Measurements from ENCODE around the gene LAMA3. TPM values are rescaled to one million over a fixed set of nuclear protein-coding genes. Genes with fewer than 3 reads are reported as not detected.

Gene LAMA3
- 1 to 10 TPM; 1.3 to 5.0 (median 3.0) TPM for total RNA-seq
- long read RNA-seq = 0 reads

DNA sequence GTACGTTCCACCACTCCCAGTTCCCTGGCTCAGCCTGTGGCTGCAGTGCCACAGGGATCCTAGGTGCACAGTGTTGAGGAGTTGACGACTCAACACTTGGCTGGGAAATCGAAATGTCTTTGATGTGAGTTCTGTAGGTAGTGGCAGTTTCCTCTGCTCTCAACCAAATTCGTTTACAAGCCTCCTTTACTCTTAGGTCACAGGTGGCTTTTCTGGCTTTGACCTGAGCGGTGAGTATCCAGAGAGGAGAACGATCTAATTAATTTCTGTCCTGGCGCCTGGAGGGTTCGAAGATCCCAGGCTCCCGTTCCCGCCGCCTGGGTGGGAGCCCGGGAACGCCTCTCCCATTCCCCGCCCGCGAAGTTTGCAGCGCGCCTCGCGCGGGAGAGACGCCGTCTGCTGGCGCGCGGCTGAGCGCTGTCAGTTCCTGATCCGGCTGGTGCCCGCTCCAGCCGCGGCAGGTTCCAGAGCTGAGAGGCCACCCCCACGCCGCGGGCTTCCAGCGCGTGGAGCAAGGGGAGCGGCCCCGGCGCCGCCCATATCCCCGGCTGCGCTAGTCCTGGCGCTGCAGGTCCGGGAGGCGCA, at the start of gene LAMA3:
Gene LAMA3, plus strand, starts transcription at position 423 of the 585 bp plus-strand sequence. CDS start 231 bp downstream, outside the sequence.
- H3K4me3 ChIP-seq = peak within 1 kb of the TSS; percentile 44 to 64 (median 49)
- ATAC-seq = peak; percentile 94 to 98 (median 96)
- no peaks in the 10 kb centered on the region for H3K9me3 ChIP-seq
- H3K4me1 ChIP-seq = peaks cover 0 to 17% (median 0%) of the 10 kb centered on the region in 4 donors
- no peak within 1 kb of the TSS for H3K27ac ChIP-seq
- TF ChIP-seq, protein P1, sequence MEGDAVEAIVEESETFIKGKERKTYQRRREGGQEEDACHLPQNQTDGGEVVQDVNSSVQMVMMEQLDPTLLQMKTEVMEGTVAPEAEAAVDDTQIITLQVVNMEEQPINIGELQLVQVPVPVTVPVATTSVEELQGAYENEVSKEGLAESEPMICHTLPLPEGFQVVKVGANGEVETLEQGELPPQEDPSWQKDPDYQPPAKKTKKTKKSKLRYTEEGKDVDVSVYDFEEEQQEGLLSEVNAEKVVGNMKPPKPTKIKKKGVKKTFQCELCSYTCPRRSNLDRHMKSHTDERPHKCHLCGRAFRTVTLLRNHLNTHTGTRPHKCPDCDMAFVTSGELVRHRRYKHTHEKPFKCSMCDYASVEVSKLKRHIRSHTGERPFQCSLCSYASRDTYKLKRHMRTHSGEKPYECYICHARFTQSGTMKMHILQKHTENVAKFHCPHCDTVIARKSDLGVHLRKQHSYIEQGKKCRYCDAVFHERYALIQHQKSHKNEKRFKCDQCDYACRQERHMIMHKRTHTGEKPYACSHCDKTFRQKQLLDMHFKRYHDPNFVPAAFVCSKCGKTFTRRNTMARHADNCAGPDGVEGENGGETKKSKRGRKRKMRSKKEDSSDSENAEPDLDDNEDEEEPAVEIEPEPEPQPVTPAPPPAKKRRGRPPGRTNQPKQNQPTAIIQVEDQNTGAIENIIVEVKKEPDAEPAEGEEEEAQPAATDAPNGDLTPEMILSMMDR (IDR thresholded peaks at IDR 0.05) = peak in 2 of 4 donors; percentile 32 to 40
- peak; percentile 18 for TF ChIP-seq POLR2A (IDR thresholded peaks at IDR 0.05)
- 2% methylated on average over 8 of the region's 45 CpGs for WGBS (ENCODE audit: insufficient coverage, low coverage, low lambda C conversion rate, missing lambda C conversion rate)
- intact Hi-C loops (cut with DNase I) = no loop called here
- peak; percentile 64 to 78 (median 76) for DNase-seq
- H3K36me3 ChIP-seq = no peaks in the 10 kb centered on the region
- peaks cover 0 to 6% of the 10 kb centered on the region in 2 donors for H3K27me3 ChIP-seq

DNA sequence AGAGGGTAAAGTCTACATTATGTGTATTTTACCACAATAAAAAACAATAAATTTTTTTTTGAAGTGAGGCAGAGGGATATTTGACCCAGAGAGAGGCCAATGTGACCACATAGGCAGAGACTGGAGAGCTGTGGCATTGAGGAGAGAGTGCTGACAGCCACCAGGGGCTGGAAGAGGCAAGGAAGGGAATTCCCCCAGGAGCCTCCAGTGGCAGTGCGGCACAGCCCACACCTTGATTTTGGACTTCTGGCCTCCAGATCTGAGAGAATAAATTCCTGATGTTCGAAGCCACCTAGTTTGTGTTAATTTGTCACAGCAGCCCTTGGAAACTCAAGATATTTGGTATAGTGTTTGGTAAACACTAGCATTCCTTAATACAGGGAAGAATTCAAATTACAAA, 49.2 kb upstream of the LAMA3 start:
- TF ChIP-seq, protein P1 (IDR thresholded peaks at IDR 0.05) = peak in 1 of 4 donors; percentile 7
- TF ChIP-seq POLR2A (IDR thresholded peaks at IDR 0.05) = no peak
- H3K27me3 ChIP-seq = no peaks in the 10 kb centered on the region
- DNase-seq (no peak), ATAC-seq (no peak)
- intact Hi-C loops (cut with DNase I) = no loop called here
- H3K27ac ChIP-seq = no peak overlapping the region
- no peaks in the 10 kb centered on the region for H3K4me1 ChIP-seq
- H3K4me3 ChIP-seq = no peak overlapping the region
- no peaks in the 10 kb centered on the region for H3K9me3 ChIP-seq
- no peaks in the 10 kb centered on the region for H3K36me3 ChIP-seq
- 78% methylated on average over 2 of the region's 2 CpGs for WGBS (ENCODE audit: insufficient coverage, low coverage, low lambda C conversion rate, missing lambda C conversion rate)

DNA sequence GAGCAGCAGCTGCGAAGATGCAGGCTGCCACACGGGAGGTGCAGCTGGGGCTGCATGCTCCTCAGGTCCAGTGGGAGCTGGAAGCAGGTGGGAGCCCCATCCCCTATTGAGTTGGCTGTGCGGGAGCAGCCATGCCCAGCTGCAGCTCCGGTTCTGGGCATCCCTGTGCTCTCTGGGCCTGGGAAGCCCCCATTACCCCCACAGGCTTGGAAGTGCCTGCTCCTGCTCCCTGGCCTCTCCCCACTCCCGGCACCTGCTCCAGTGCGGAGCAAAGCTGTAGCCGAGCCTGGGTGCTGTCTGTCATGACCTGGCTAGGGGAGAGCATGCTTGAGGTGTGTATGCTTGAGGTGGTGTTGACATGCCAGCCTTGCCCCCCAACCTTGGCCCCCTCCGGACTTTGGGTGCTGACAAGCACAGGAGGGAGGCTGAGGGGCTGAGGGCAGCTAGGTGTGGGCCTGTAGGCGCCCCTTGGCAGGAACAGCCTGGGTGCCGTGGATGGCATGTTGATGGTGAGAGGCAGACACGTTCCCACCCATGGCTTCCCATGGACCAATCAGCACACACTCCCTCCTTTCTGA, 48.0 kb upstream of the LAMA3 start:
- Histone ChIP-seq H3K9me3 (no peaks in the 10 kb centered on the region), H3K4me3 (no peak overlapping the region), H3K36me3 (no peaks in the 10 kb centered on the region), H3K4me1 (no peaks in the 10 kb centered on the region), H3K27ac (no peak overlapping the region), H3K27me3 (no peaks in the 10 kb centered on the region)
- 83% methylated on average over 2 of the region's 11 CpGs for WGBS (ENCODE audit: insufficient coverage, low coverage, low lambda C conversion rate, missing lambda C conversion rate)
- ATAC-seq = peak in 1 of 4 donors; percentile 20
- DNase-seq = no peak
- intact Hi-C loops (cut with DNase I) = no loop called here
- TF ChIP-seq, protein P1 (IDR thresholded peaks at IDR 0.05) = no peak
- no peak for TF ChIP-seq POLR2A (IDR thresholded peaks at IDR 0.05)

GRCh38 chr18:23641937-23642666, 47.2 kb upstream of the LAMA3 start:
- DNase-seq = no peak
- Histone ChIP-seq H3K4me1 (no peaks in the 10 kb centered on the region), H3K9me3 (no peaks in the 10 kb centered on the region), H3K36me3 (no peaks in the 10 kb centered on the region), H3K4me3 (no peak overlapping the region), H3K27ac (no peak overlapping the region), H3K27me3 (no peaks in the 10 kb centered on the region)
- WGBS (ENCODE audit: insufficient coverage, low coverage, low lambda C conversion rate, missing lambda C conversion rate) = 100% methylated on average over 3 of the region's 11 CpGs
- TF ChIP-seq, protein P1 (IDR thresholded peaks at IDR 0.05) = no peak
- no peak for TF ChIP-seq POLR2A (IDR thresholded peaks at IDR 0.05)
- intact Hi-C loops (cut with DNase I) = no loop called here
- no peak for ATAC-seq

All from right lobe of liver (tissue), 6 donors.